HK-2 (cell line): ENCODE results near the gene IFFO2.
"Not testable (repeated sequence)": the region's sequence is repeated elsewhere in the genome, so short reads cannot be mapped to it uniquely, and the experiment has no call there.

ENCODE experiments used
- DNase-seq: peaks from one replicate; pipeline ENCODE4 v3.0.0-alpha.2; 2018; ENCODE audit not compliant: unreplicated experiment

IFFO2 gene

GRCh38 chr1:18895317-18895716 lies 61.2 kb downstream of the IFFO2 start:
- no peak for DNase-seq

- no peak for DNase-seq
Observed at GRCh38 chr1:18893120-18893519, 63.4 kb downstream of the IFFO2 start.

- not testable (repeated sequence) for DNase-seq
Observed at GRCh38 chr1:18891858-18892257, 64.6 kb downstream of the IFFO2 start.

GRCh38 chr1:18891426-18891780 lies 65.1 kb downstream of the IFFO2 start:
- no peak for DNase-seq

GRCh38 chr1:18890706-18891425 lies 65.6 kb downstream of the IFFO2 start:
- no peak for DNase-seq

- no peak for DNase-seq
Observed at GRCh38 chr1:18886003-18886335, 70.5 kb downstream of the IFFO2 start.

- DNase-seq: no peak
Observed at GRCh38 chr1:18885311-18886002, 71.0 kb downstream of the IFFO2 start.

GRCh38 chr1:18884727-18885126 lies 71.7 kb downstream of the IFFO2 start:
- DNase-seq: no peak

GRCh38 chr1:18884419-18884717 lies 72.1 kb downstream of the IFFO2 start:
- no peak for DNase-seq

- DNase-seq: peak; percentile 70
Observed at GRCh38 chr1:18883636-18884418, 72.6 kb downstream of the IFFO2 start.

GRCh38 chr1:18883079-18883478 lies 73.4 kb downstream of the IFFO2 start:
- DNase-seq: no peak

- peak; percentile 63 for DNase-seq
Observed at GRCh38 chr1:18882486-18882885, 74.0 kb downstream of the IFFO2 start.

GRCh38 chr1:18881642-18882431 lies 74.6 kb downstream of the IFFO2 start:
- no peak for DNase-seq

- no peak for DNase-seq
Observed at GRCh38 chr1:18881164-18881563, 75.3 kb downstream of the IFFO2 start.

GRCh38 chr1:18880585-18880984 lies 75.9 kb downstream of the IFFO2 start:
- DNase-seq: no peak

- DNase-seq: no peak
Observed at GRCh38 chr1:18879791-18880309, 76.6 kb downstream of the IFFO2 start.

- DNase-seq: no peak
Observed at GRCh38 chr1:18879215-18879790, 77.2 kb downstream of the IFFO2 start.

- DNase-seq: no peak
Observed at GRCh38 chr1:18878538-18879214, 77.8 kb downstream of the IFFO2 start.

- no peak for DNase-seq
Observed at GRCh38 chr1:18877282-18877681, 79.2 kb downstream of the IFFO2 start.

GRCh38 chr1:18876210-18876609 lies 80.3 kb downstream of the IFFO2 start:
- DNase-seq: no peak

- DNase-seq: no peak
Observed at GRCh38 chr1:18875796-18876128, 80.7 kb downstream of the IFFO2 start.
